Astrocyte (in vitro differentiated cells and primary cell): ENCODE data around the gene UGT1A1. TPM values are rescaled to one million over a fixed set of nuclear protein-coding genes. Genes with fewer than 3 reads are reported as not detected.

Source experiments
- DNase-seq: peaks from one replicate; pipeline ENCODE4 v3.0.0-alpha.2; 2010; ENCODE audit warnings: low read depth
- FAIRE-seq: peaks from 2 replicates; lab custom pipeline; 2011; peaks lifted over from hg19 to GRCh38; lab: Jason Lieb, UNC
- H2AFZ ChIP-seq: 2 replicates; pipeline ENCODE4 v1.6.0; 2012; ENCODE audit warnings: low read depth, low read length, inconsistent platforms
- H3K27ac ChIP-seq: 2 replicates; pipeline ENCODE4 v1.5.1; 2011; ENCODE audit warnings: low read depth, low read length, inconsistent platforms
- H3K27me3 ChIP-seq: 2 replicates; pipeline ENCODE4 v1.6.0; 2011; ENCODE audit warnings: low read length, inconsistent platforms; ENCODE audit not compliant: insufficient read depth
- H3K36me3 ChIP-seq: 2 replicates; pipeline ENCODE4 v1.5.1; 2011; ENCODE audit warnings: low read length, inconsistent platforms; ENCODE audit not compliant: insufficient read depth
- H3K4me1 ChIP-seq: 2 replicates; pipeline ENCODE4 v1.5.1; 2011; ENCODE audit warnings: low read length, inconsistent platforms; ENCODE audit not compliant: insufficient read depth
- H3K4me2 ChIP-seq: 2 replicates; pipeline ENCODE4 v1.6.0; 2012; ENCODE audit warnings: low read length, inconsistent platforms
- H3K4me3 ChIP-seq: 2 replicates; pipeline ENCODE4 v1.5.1; 2011; ENCODE audit warnings: low read depth, mild to moderate bottlenecking, low read length, inconsistent platforms; ENCODE audit not compliant: insufficient read depth
- H3K79me2 ChIP-seq: 2 replicates; pipeline ENCODE4 v1.6.0; 2012; ENCODE audit warnings: mild to moderate bottlenecking, low read length, inconsistent platforms; ENCODE audit not compliant: insufficient read depth
- H3K9ac ChIP-seq: 2 replicates; pipeline ENCODE4 v1.6.0; 2012; ENCODE audit warnings: mild to moderate bottlenecking, low read length, inconsistent platforms
- H3K9me3 ChIP-seq: 2 replicates; pipeline ENCODE4 v1.5.1; 2012; ENCODE audit warnings: low read depth, mild to moderate bottlenecking, low read length, inconsistent platforms; ENCODE audit not compliant: insufficient read depth
- H4K20me1 ChIP-seq: 2 replicates; pipeline ENCODE4 v1.6.0; 2012; ENCODE audit warnings: low read length, inconsistent platforms; ENCODE audit not compliant: insufficient read depth
- H3K27ac Mint-ChIP-seq: one replicate; pipeline ENCODE4 v1.8.0; 2021; ENCODE audit warnings: mild to moderate bottlenecking, mixed read lengths; ENCODE audit not compliant: unreplicated experiment
- H3K27me3 Mint-ChIP-seq: one replicate; pipeline ENCODE4 v1.8.0; 2021; ENCODE audit warnings: low read depth, mixed read lengths; ENCODE audit not compliant: unreplicated experiment
- H3K36me3 Mint-ChIP-seq: one replicate; pipeline ENCODE4 v1.8.0; 2021; ENCODE audit warnings: low read depth, mixed read lengths; ENCODE audit not compliant: unreplicated experiment
- H3K4me1 Mint-ChIP-seq: one replicate; pipeline ENCODE4 v1.8.0; 2021; ENCODE audit warnings: low read depth, mixed read lengths; ENCODE audit not compliant: unreplicated experiment
- H3K4me3 Mint-ChIP-seq: one replicate; pipeline ENCODE4 v1.8.0; 2021; ENCODE audit warnings: mild to moderate bottlenecking, moderate library complexity, mixed read lengths; ENCODE audit not compliant: unreplicated experiment
- H3K9me3 Mint-ChIP-seq: one replicate; pipeline ENCODE4 v1.8.0; 2021; ENCODE audit warnings: mild to moderate bottlenecking, mixed read lengths; ENCODE audit not compliant: unreplicated experiment
- CTCF ChIP-seq: IDR thresholded peaks from 2 replicates; pipeline ENCODE4 v1.5.1; 2011; ENCODE audit warnings: low read depth, mild to moderate bottlenecking, inconsistent platforms, low read length, moderate library complexity; ENCODE audit not compliant: insufficient read depth
- EZH2 ChIP-seq: IDR thresholded peaks from 2 replicates; pipeline ENCODE4 v1.6.1; 2012; ENCODE audit warnings: mild to moderate bottlenecking, low read length, inconsistent platforms; ENCODE audit not compliant: insufficient read depth
- total RNA-seq: library from RNA; stranded (reverse); gene quantifications from 2 replicates; pipeline ENCODE4 v1.2.1, GENCODE V29; 2021

UGT1A1 gene
- total RNA-seq, 1 donor from 2014 or later = not detected

GRCh38 chr2:233822101-233822771 is 62.2 kb downstream of the UGT1A1 start:
- H3K4me3 ChIP-seq = no peak overlapping the region
- H3K4me2 ChIP-seq = no peak overlapping the region
- H2AFZ ChIP-seq = no peak overlapping the region
- peaks cover 20% of the 10 kb centered on the region for H3K27me3 Mint-ChIP-seq
- H4K20me1 ChIP-seq = no peaks in the 10 kb centered on the region
- no peak for DNase-seq
- H3K27me3 ChIP-seq = no peaks in the 10 kb centered on the region
- H3K36me3 Mint-ChIP-seq = no peaks in the 10 kb centered on the region
- H3K9me3 Mint-ChIP-seq = no peaks in the 10 kb centered on the region
- no peak overlapping the region for H3K9ac ChIP-seq
- no peak overlapping the region for H3K27ac Mint-ChIP-seq
- no peaks in the 10 kb centered on the region for H3K4me1 Mint-ChIP-seq
- no peaks in the 10 kb centered on the region for H3K4me1 ChIP-seq
- no peaks in the 10 kb centered on the region for H3K79me2 ChIP-seq
- no peaks in the 10 kb centered on the region for H3K36me3 ChIP-seq
- H3K4me3 Mint-ChIP-seq = no peak overlapping the region
- TF ChIP-seq CTCF (no peak), EZH2 (no peak)
- H3K27ac ChIP-seq = no peak overlapping the region
- FAIRE-seq = no peak
- no peaks in the 10 kb centered on the region for H3K9me3 ChIP-seq

Other genes with a start within 250 kb of the UGT1A1 start
- 23.6 and 25.4 TPM in 2 replicates for gene USP40, start 193.5 kb upstream of the UGT1A1 start, total RNA-seq
- not detected in 2 replicates for gene UGT1A8, start 142.6 kb upstream of the UGT1A1 start, total RNA-seq
- gene UGT1A10, start 123.8 kb upstream of the UGT1A1 start, total RNA-seq = not detected in 2 replicates
- not detected in 2 replicates for gene UGT1A9, start 88.4 kb upstream of the UGT1A1 start, total RNA-seq
- gene UGT1A7, start 78.4 kb upstream of the UGT1A1 start, total RNA-seq = not detected in 2 replicates
- gene UGT1A6, start 67.4 kb upstream of the UGT1A1 start, total RNA-seq = not detected in 2 replicates
- not detected in 2 replicates for gene UGT1A5, start 47.4 kb upstream of the UGT1A1 start, total RNA-seq
- gene UGT1A4, start 41.5 kb upstream of the UGT1A1 start, total RNA-seq = not detected in 2 replicates
- not detected in 2 replicates for gene UGT1A3, start 31.2 kb upstream of the UGT1A1 start, total RNA-seq
- not detected in 2 replicates for gene MROH2A, start 18.1 kb downstream of the UGT1A1 start, total RNA-seq
- 2.7 and 5.9 TPM in 2 replicates for gene HJURP, start 94.3 kb downstream of the UGT1A1 start, total RNA-seq
- gene TRPM8, start 157.1 kb downstream of the UGT1A1 start, total RNA-seq = 0.31 and 0.95 TPM in 2 replicates